Testis (tissue), 5 donors: Measurements from ENCODE around the gene LCE2A. TPM values are rescaled to one million over a fixed set of nuclear protein-coding genes. Genes with fewer than 3 reads are reported as not detected.

Source experiments
- DNase-seq: peaks from one replicate; pipeline ENCODE4 v3.0.0-alpha.2; 2019
- H3K27ac ChIP-seq, 2 donors: fragments of 200-600 bp; sonication (generic); one replicate each; pipeline ENCODE4 v1.5.1; 2019
- H3K27me3 ChIP-seq: fragments of 200-600 bp; sonication (generic); one replicate; pipeline ENCODE4 v1.5.1; 2019
- H3K36me3 ChIP-seq: fragments of 200-600 bp; sonication (generic); one replicate; pipeline ENCODE4 v1.5.1; 2017; ENCODE audit warnings: low read depth; ENCODE audit errors: missing control alignments
- H3K4me1 ChIP-seq: fragments of 200-600 bp; sonication (generic); one replicate; pipeline ENCODE4 v1.5.1; 2019
- H3K4me3 ChIP-seq, 2 donors: fragments of 200-600 bp; sonication (generic); one replicate each; pipeline ENCODE4 v1.5.1; 2017 to 2019
- H3K9me3 ChIP-seq: fragments of 200-600 bp; sonication (generic); one replicate; pipeline ENCODE4 v1.5.1; 2017
- POLR2A ChIP-seq: fragments of 450-650 bp; IDR thresholded peaks from one replicate; pipeline ENCODE4 v1.6.1; 2017; ENCODE audit warnings: antibody characterized with exemption, mild to moderate bottlenecking, moderate library complexity
- WGBS, 2 donors: methylation state at CpG; one replicate each; pipeline ENCODE4 v1.1.5; 2018; 5-methylcytosine and 5-hydroxymethylcytosine counted together
- intact Hi-C: fragments of 100-400 bp; cut with DNase I; formaldehyde crosslinking; loops from one replicate; pipeline ENCODE4 v1.15.1; 2023; ENCODE audit warnings: low total_unique reads
- long read RNA-seq, 2 donors: transcript quantifications; one replicate each; lab custom pipeline, GENCODE V29; 2026
- polyA plus RNA-seq: library from polyadenylated mRNA; stranded (reverse); fragments of 350-450 nt; fragmentation: Illumina TruSeq; extraction: RNeasy Lipid Tissue Mini Kit (QIAGEN cat#74804); gene quantifications from one replicate; pipeline ENCODE4 v1.2.3, GENCODE V29; 2014; ENCODE audit warnings: low read depth, low replicate concordance; ENCODE audit not compliant: insufficient read depth
- total RNA-seq, 2 donors: library from RNA; depleted of rRNA; stranded (reverse); fragments of >200 nt; gene quantifications; one replicate each; pipeline ENCODE4 v1.2.3, GENCODE V29; 2016
- TF ChIP-seq, protein P1 (sequence below), 3 experiments: fragments of 450-650 bp in 2 of 3; fragments of 200-600 bp in 1 of 3; sonication (generic) in 1 of 3; IDR thresholded peaks; one replicate each; pipeline ENCODE4 v1.5.1; 2016 to 2019; ENCODE audit warnings: antibody characterized with exemption in 3 of 3, mild to moderate bottlenecking in 2 of 3, moderate library complexity in 1 of 3

The LCE2A gene, protein sequence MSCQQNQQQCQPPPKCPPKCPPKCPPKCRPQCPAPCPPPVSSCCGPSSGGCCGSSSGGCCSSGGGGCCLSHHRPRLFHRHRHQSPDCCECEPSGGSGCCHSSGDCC
- not detected for total RNA-seq
- not detected for polyA plus RNA-seq
- long read RNA-seq, donor 1 = 0 reads
- long read RNA-seq, donor 2 = 0 reads

- Histone ChIP-seq H3K9me3 (no peaks in the 10 kb centered on the region), H3K27ac (no peak within 1 kb of the TSS), H3K4me1 (no peaks in the 10 kb centered on the region), H3K4me3 (no peak within 1 kb of the TSS), H3K27me3 (no peaks in the 10 kb centered on the region), H3K36me3 (no peaks in the 10 kb centered on the region)
- no peak for TF ChIP-seq POLR2A
- TF ChIP-seq, protein P1, sequence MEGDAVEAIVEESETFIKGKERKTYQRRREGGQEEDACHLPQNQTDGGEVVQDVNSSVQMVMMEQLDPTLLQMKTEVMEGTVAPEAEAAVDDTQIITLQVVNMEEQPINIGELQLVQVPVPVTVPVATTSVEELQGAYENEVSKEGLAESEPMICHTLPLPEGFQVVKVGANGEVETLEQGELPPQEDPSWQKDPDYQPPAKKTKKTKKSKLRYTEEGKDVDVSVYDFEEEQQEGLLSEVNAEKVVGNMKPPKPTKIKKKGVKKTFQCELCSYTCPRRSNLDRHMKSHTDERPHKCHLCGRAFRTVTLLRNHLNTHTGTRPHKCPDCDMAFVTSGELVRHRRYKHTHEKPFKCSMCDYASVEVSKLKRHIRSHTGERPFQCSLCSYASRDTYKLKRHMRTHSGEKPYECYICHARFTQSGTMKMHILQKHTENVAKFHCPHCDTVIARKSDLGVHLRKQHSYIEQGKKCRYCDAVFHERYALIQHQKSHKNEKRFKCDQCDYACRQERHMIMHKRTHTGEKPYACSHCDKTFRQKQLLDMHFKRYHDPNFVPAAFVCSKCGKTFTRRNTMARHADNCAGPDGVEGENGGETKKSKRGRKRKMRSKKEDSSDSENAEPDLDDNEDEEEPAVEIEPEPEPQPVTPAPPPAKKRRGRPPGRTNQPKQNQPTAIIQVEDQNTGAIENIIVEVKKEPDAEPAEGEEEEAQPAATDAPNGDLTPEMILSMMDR (IDR thresholded peaks at IDR 0.05) = no peak
- no peak for DNase-seq
- intact Hi-C loops = no loop called here
- WGBS, 2 donors = 65 to 70% methylated on average over 4 of the region's 4 CpGs
Observed at GRCh38 chr1:152697701-152698600, at the start of gene LCE2A. Gene LCE2A, plus strand, starts transcription at chr1:152698345. Its CDS starts 557 bp downstream, at chr1:152698902.

GRCh38 chr1:152654110-152654509, 44.0 kb upstream of the LCE2A start:
- no peak overlapping the region for H3K4me3 ChIP-seq
- intact Hi-C loops = no loop called here
- 24 to 27% methylated on average over 10 of the region's 10 CpGs for WGBS, 2 donors
- TF ChIP-seq POLR2A = no peak
- TF ChIP-seq, protein P1 (IDR thresholded peaks at IDR 0.05) = peak in 2 of 3 experiments; percentile 38 to 69
- no peaks in the 10 kb centered on the region for H3K9me3 ChIP-seq
- DNase-seq = peak; percentile 77
- H3K36me3 ChIP-seq = no peaks in the 10 kb centered on the region
- no peaks in the 10 kb centered on the region for H3K4me1 ChIP-seq
- H3K27me3 ChIP-seq = no peaks in the 10 kb centered on the region
- no peak overlapping the region for H3K27ac ChIP-seq

DNA sequence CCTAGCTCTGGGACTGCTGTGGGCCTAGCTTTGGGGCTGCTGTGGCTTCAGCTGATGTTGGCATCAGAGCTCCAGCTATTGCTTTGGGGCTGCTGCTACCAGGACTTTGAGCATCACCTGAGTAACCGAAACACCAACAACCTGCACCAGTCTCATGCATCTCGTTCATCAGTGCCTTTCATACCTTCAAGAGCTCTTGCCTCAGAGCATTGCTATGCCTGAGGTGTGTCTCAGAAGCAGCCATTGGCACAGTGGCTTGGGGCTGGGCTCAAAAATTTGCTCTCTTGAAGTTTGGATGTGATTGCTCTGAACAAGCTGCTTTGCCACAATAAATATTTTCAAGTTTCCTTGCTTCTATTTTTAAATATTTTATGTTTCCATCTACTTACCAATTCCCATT, 41.7 kb upstream of the LCE2A start:
- TF ChIP-seq POLR2A = no peak
- TF ChIP-seq, protein P1 (IDR thresholded peaks at IDR 0.05) = no peak
- Histone ChIP-seq H3K27me3 (no peaks in the 10 kb centered on the region), H3K27ac (no peak overlapping the region), H3K4me3 (no peak overlapping the region), H3K9me3 (no peaks in the 10 kb centered on the region), H3K36me3 (no peaks in the 10 kb centered on the region), H3K4me1 (no peaks in the 10 kb centered on the region)
- DNase-seq = no peak
- 90 to 91% methylated on average over 2 of the region's 2 CpGs for WGBS, 2 donors
- intact Hi-C loops = no loop called here

- Histone ChIP-seq H3K4me1 (no peaks in the 10 kb centered on the region), H3K27me3 (no peaks in the 10 kb centered on the region), H3K9me3 (no peaks in the 10 kb centered on the region), H3K36me3 (no peaks in the 10 kb centered on the region), H3K27ac (no peak overlapping the region), H3K4me3 (no peak overlapping the region)
- WGBS, 2 donors = 89 to 93% methylated on average over 4 of the region's 4 CpGs
- intact Hi-C loops = no loop called here
- TF ChIP-seq, protein P1 (IDR thresholded peaks at IDR 0.05) = no peak
- no peak for TF ChIP-seq POLR2A
- DNase-seq = no peak
Observed at GRCh38 chr1:152657677-152658076, 40.5 kb upstream of the LCE2A start.
